Uterus (tissue), 4 donors: ENCODE results near the gene BMP6. TPM values are rescaled to one million over a fixed set of nuclear protein-coding genes. Genes with fewer than 3 reads are reported as not detected.

ENCODE experiments used
- DNase-seq, 2 donors: peaks; one replicate each; pipeline ENCODE4 v3.0.0-alpha.2; 2019 to 2020
- H3K27ac ChIP-seq, 2 donors: fragments of 200-600 bp; sonication (generic); 1 replicate in 1 of 2; 2 replicates in 1 of 2; pipeline ENCODE4 v1.5.1; 2016 to 2018
- H3K27me3 ChIP-seq, 2 donors: fragments of 200-600 bp; sonication (generic); one replicate each; pipeline ENCODE4 v1.5.1; 2018 to 2019; ENCODE audit warnings: control low read depth in 1 of 2
- H3K36me3 ChIP-seq, 2 donors: fragments of 200-600 bp; sonication (generic); one replicate each; pipeline ENCODE4 v1.5.1; 2019; ENCODE audit warnings: control low read depth in 1 of 2
- H3K4me1 ChIP-seq, 2 donors: fragments of 200-600 bp; sonication (generic); one replicate each; pipeline ENCODE4 v1.5.1; 2018 to 2019; ENCODE audit warnings: control low read depth in 1 of 2
- H3K4me3 ChIP-seq, 2 donors: fragments of 200-600 bp; sonication (generic); 1 replicate in 1 of 2; 2 replicates in 1 of 2; pipeline ENCODE4 v1.5.1; 2018 to 2019; ENCODE audit warnings: mild to moderate bottlenecking in 1 of 2
- H3K9me3 ChIP-seq, 2 donors: fragments of 200-600 bp; sonication (generic); one replicate each; pipeline ENCODE4 v1.5.1; 2019; ENCODE audit warnings: control low read depth in 1 of 2
- POLR2A ChIP-seq, 2 donors: fragments of 450-650 bp; IDR thresholded peaks; one replicate each; pipeline ENCODE4 v1.6.1; 2016; ENCODE audit warnings: antibody characterized with exemption in 2 of 2, mild to moderate bottlenecking in 1 of 2, moderate library complexity in 1 of 2
- intact Hi-C: fragments of 100-400 bp; cut with DNase I; formaldehyde crosslinking; loops from one replicate; pipeline ENCODE4 v1.15.1; 2023; ENCODE audit warnings: low total_unique reads
- total RNA-seq, 4 donors: library from RNA; depleted of rRNA in 3 of 4; stranded (reverse); fragments of >200 nt in 3 of 4; gene quantifications; one replicate each; pipeline versions ENCODE4 v1.1.0 to v1.2.4, GENCODE V29; 2014 to 2023
- TF ChIP-seq, protein P1 (sequence below), 4 experiments: fragments of 200-600 bp in 2 of 4; fragments of 450-650 bp in 2 of 4; sonication (generic) in 2 of 4; IDR thresholded peaks; one replicate each; pipeline ENCODE4 v1.5.1; 2016 to 2019; ENCODE audit warnings: antibody characterized with exemption in 4 of 4, mild to moderate bottlenecking in 2 of 4, moderate library complexity in 1 of 4
- donor health status: DM: yes; HTN: yes; CAD: no.

BMP6 gene
- total RNA-seq, 4 donors from 2014 or later = 2.2 to 8.5 (median 4.4) TPM

DNA sequence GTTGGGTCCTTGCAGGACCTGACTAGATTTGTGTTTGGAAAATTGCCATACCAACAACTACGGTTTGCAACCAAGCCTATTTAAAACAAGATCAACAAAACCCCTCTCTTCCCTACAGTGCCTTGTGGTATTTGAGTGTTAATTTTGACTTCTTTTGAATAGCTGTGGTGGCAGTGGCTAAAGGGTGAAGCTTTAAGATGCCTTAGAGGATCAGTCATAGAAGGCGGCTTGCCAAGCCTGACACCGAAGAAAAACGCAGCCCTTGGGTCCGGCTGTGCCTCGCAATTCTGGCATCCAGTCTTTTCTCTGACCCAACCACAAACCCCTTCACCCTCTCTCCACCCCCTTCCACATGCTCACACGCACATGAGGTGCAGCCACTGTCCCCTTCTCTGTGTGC is 32.6 kb downstream of the BMP6 start:
- Histone ChIP-seq H3K36me3 (no peaks in the 10 kb centered on the region), H3K27me3 (no peaks in the 10 kb centered on the region), H3K27ac (no peak overlapping the region), H3K9me3 (no peaks in the 10 kb centered on the region), H3K4me3 (no peak overlapping the region), H3K4me1 (no peaks in the 10 kb centered on the region)
- DNase-seq = no peak
- TF ChIP-seq, protein P1, sequence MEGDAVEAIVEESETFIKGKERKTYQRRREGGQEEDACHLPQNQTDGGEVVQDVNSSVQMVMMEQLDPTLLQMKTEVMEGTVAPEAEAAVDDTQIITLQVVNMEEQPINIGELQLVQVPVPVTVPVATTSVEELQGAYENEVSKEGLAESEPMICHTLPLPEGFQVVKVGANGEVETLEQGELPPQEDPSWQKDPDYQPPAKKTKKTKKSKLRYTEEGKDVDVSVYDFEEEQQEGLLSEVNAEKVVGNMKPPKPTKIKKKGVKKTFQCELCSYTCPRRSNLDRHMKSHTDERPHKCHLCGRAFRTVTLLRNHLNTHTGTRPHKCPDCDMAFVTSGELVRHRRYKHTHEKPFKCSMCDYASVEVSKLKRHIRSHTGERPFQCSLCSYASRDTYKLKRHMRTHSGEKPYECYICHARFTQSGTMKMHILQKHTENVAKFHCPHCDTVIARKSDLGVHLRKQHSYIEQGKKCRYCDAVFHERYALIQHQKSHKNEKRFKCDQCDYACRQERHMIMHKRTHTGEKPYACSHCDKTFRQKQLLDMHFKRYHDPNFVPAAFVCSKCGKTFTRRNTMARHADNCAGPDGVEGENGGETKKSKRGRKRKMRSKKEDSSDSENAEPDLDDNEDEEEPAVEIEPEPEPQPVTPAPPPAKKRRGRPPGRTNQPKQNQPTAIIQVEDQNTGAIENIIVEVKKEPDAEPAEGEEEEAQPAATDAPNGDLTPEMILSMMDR (IDR thresholded peaks at IDR 0.05) = no peak
- no peak for TF ChIP-seq POLR2A (IDR thresholded peaks at IDR 0.05)
- intact Hi-C loops = no loop called here

GRCh38 chr6:7759320-7759719 is 33.4 kb downstream of the BMP6 start:
- no peak for DNase-seq
- no peaks in the 10 kb centered on the region for H3K4me1 ChIP-seq
- intact Hi-C loops = no loop called here

GRCh38 chr6:7761051-7761450 is 35.2 kb downstream of the BMP6 start:
- no peak for DNase-seq
- no peak overlapping the region for H3K27ac ChIP-seq
- H3K9me3 ChIP-seq = no peaks in the 10 kb centered on the region
- intact Hi-C loops = no loop called here
- H3K4me3 ChIP-seq = no peak overlapping the region
- H3K4me1 ChIP-seq = no peaks in the 10 kb centered on the region
- TF ChIP-seq POLR2A (IDR thresholded peaks at IDR 0.05) = no peak
- TF ChIP-seq, protein P1 (IDR thresholded peaks at IDR 0.05) = no peak
- H3K36me3 ChIP-seq = no peaks in the 10 kb centered on the region
- no peaks in the 10 kb centered on the region for H3K27me3 ChIP-seq

More at GRCh38 chr6:7759320-7759719, 33.4 kb downstream of the BMP6 start:
- H3K9me3 ChIP-seq = no peaks in the 10 kb centered on the region
- H3K4me3 ChIP-seq = no peak overlapping the region
- no peak overlapping the region for H3K27ac ChIP-seq
- H3K36me3 ChIP-seq = no peaks in the 10 kb centered on the region
- TF ChIP-seq, protein P1 (IDR thresholded peaks at IDR 0.05) = no peak
- TF ChIP-seq POLR2A (IDR thresholded peaks at IDR 0.05) = no peak
- H3K27me3 ChIP-seq = no peaks in the 10 kb centered on the region

GRCh38 chr6:7762760-7763159 is 36.9 kb downstream of the BMP6 start:
- Histone ChIP-seq H3K27me3 (no peaks in the 10 kb centered on the region), H3K9me3 (no peaks in the 10 kb centered on the region), H3K27ac (no peak overlapping the region), H3K36me3 (no peaks in the 10 kb centered on the region), H3K4me3 (no peak overlapping the region), H3K4me1 (no peaks in the 10 kb centered on the region)
- TF ChIP-seq, protein P1 (IDR thresholded peaks at IDR 0.05) = no peak
- no peak for TF ChIP-seq POLR2A (IDR thresholded peaks at IDR 0.05)
- intact Hi-C loops = no loop called here
- no peak for DNase-seq

GRCh38 chr6:7763881-7764280 is 38.0 kb downstream of the BMP6 start:
- Histone ChIP-seq H3K36me3 (no peaks in the 10 kb centered on the region), H3K4me1 (no peaks in the 10 kb centered on the region), H3K9me3 (no peaks in the 10 kb centered on the region), H3K27ac (no peak overlapping the region), H3K4me3 (no peak overlapping the region), H3K27me3 (no peaks in the 10 kb centered on the region)
- intact Hi-C loops = no loop called here
- no peak for DNase-seq
- TF ChIP-seq POLR2A (IDR thresholded peaks at IDR 0.05) = no peak
- TF ChIP-seq, protein P1 (IDR thresholded peaks at IDR 0.05) = no peak
